Measurements from ENCODE around the gene OR51D1.

The OR51D1 gene

DNA sequence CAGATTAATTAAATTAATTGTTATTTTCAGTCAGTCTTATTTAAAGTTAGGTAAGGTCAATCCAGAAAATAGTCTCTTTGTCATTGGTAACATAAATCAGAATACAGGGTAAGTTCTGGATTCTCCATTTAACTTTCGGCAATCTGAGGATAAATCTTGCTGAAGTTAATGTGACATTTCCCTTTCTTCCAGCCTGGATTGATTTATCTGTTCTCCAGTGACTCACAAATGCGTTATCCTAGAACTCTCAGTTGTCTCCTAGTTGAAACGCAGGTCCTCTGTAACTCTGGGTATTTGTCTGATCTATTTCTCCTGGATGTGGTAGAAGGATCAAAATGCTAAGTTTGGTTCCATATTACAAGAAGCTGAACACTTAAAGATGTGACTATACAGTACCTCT, 27.5 kb downstream of the OR51D1 start:
- DNase-seq (no peak), ATAC-seq (ENCODE audit: insufficient read depth, low read depth) (no peak)
- TF ChIP-seq, protein P1, sequence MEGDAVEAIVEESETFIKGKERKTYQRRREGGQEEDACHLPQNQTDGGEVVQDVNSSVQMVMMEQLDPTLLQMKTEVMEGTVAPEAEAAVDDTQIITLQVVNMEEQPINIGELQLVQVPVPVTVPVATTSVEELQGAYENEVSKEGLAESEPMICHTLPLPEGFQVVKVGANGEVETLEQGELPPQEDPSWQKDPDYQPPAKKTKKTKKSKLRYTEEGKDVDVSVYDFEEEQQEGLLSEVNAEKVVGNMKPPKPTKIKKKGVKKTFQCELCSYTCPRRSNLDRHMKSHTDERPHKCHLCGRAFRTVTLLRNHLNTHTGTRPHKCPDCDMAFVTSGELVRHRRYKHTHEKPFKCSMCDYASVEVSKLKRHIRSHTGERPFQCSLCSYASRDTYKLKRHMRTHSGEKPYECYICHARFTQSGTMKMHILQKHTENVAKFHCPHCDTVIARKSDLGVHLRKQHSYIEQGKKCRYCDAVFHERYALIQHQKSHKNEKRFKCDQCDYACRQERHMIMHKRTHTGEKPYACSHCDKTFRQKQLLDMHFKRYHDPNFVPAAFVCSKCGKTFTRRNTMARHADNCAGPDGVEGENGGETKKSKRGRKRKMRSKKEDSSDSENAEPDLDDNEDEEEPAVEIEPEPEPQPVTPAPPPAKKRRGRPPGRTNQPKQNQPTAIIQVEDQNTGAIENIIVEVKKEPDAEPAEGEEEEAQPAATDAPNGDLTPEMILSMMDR (IDR thresholded peaks at IDR 0.05; ENCODE audit: borderline replicate concordance, extremely low read depth, low read length, poor library complexity, severe bottlenecking) = no peak
- TF ChIP-seq EZH2 (IDR thresholded peaks at IDR 0.05; ENCODE audit: borderline replicate concordance, low read depth, low read length, severe bottlenecking) = no peak
- H3K79me2 ChIP-seq (ENCODE audit: insufficient read depth, low read length) = no peaks in the 10 kb centered on the region
- peaks cover 16% of the 10 kb centered on the region for H3K27me3 ChIP-seq (ENCODE audit: insufficient read depth, low read length, poor library complexity)
- no peak overlapping the region for H2AFZ ChIP-seq (ENCODE audit: low read depth, low read length)
- no peak overlapping the region for H3K4me2 ChIP-seq (ENCODE audit: insufficient read depth, low read length)
- no peaks in the 10 kb centered on the region for H3K4me1 ChIP-seq (ENCODE audit: insufficient read depth, low read length)
- H4K20me1 ChIP-seq (ENCODE audit: insufficient read depth, low read length) = no peaks in the 10 kb centered on the region
- H3K4me3 ChIP-seq (ENCODE audit: low read depth in 1 of 2, low read length in 2 of 2) = no peak overlapping the region
- H3K9ac ChIP-seq (ENCODE audit: low read depth, low read length) = no peak overlapping the region
- no peak overlapping the region for H3K27ac ChIP-seq (ENCODE audit: low read length)
- no peaks in the 10 kb centered on the region for H3K36me3 ChIP-seq (ENCODE audit: insufficient read depth, low read length)
- no peaks in the 10 kb centered on the region for H3K9me3 ChIP-seq (ENCODE audit: insufficient read depth, low read length, severe bottlenecking)

DNA sequence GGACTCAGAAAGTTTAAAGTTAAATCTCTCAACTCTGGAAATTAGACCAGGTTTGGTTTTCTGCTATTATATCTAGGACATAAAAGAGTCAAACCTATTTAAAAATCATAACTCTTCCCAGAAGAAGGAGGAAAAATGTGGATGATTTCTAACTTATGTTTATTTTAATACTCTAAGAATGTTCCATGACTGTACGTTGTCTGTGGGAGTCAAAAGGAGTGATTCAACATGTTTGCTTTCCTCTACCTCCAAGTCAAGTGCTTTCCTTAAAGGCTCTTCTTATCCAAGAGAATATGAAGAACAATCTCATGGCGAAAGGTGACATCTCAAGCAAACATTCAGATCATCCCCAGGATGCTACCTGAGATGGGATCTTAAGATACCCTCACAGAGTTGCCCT, 28.1 kb downstream of the OR51D1 start:
- DNase-seq = no peak
- ATAC-seq (ENCODE audit: insufficient read depth, low read depth) = no peak
- Histone ChIP-seq H4K20me1 (ENCODE audit: insufficient read depth, low read length) (no peaks in the 10 kb centered on the region), H3K4me2 (ENCODE audit: insufficient read depth, low read length) (no peak overlapping the region), H2AFZ (ENCODE audit: low read depth, low read length) (no peak overlapping the region), H3K4me1 (ENCODE audit: insufficient read depth, low read length) (no peaks in the 10 kb centered on the region), H3K27ac (ENCODE audit: low read length) (no peak overlapping the region), H3K4me3 (ENCODE audit: low read depth in 1 of 2, low read length in 2 of 2) (no peak overlapping the region), H3K9ac (ENCODE audit: low read depth, low read length) (no peak overlapping the region), H3K9me3 (ENCODE audit: insufficient read depth, low read length, severe bottlenecking) (no peaks in the 10 kb centered on the region), H3K36me3 (ENCODE audit: insufficient read depth, low read length) (no peaks in the 10 kb centered on the region), H3K79me2 (ENCODE audit: insufficient read depth, low read length) (no peaks in the 10 kb centered on the region), H3K27me3 (ENCODE audit: insufficient read depth, low read length, poor library complexity) (peaks cover 16% of the 10 kb centered on the region)
- no peak for TF ChIP-seq EZH2 (IDR thresholded peaks at IDR 0.05; ENCODE audit: borderline replicate concordance, low read depth, low read length, severe bottlenecking)
- TF ChIP-seq, protein P1 (IDR thresholded peaks at IDR 0.05; ENCODE audit: borderline replicate concordance, extremely low read depth, low read length, poor library complexity, severe bottlenecking) = no peak

DNA sequence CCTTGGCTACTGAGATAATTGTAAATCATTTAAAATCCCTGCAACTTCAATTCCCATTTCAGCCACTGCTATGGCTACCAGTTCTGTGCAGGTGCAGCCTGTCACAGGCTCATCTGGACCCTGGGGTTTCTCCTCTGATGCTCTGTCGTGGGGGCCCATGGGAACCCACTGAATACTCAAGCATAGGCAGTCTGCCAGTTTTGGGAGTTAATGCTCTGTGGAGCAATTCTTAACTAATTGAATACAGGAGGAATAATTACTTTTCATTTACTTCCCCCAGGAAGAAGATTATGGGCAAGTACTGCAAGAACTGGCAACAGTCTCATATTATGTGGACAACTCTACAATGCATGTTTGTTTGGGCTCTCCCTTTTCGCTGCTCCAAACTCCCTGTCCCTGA, 34.5 kb downstream of the OR51D1 start:
- Histone ChIP-seq H3K27ac (ENCODE audit: low read length) (no peak overlapping the region), H2AFZ (ENCODE audit: low read depth, low read length) (no peak overlapping the region), H3K36me3 (ENCODE audit: insufficient read depth, low read length) (no peaks in the 10 kb centered on the region), H3K9me3 (ENCODE audit: insufficient read depth, low read length, severe bottlenecking) (no peaks in the 10 kb centered on the region), H3K9ac (ENCODE audit: low read depth, low read length) (no peak overlapping the region), H3K4me2 (ENCODE audit: insufficient read depth, low read length) (no peak overlapping the region), H3K4me1 (ENCODE audit: insufficient read depth, low read length) (no peaks in the 10 kb centered on the region), H3K79me2 (ENCODE audit: insufficient read depth, low read length) (no peaks in the 10 kb centered on the region), H3K4me3 (ENCODE audit: low read depth in 1 of 2, low read length in 2 of 2) (no peak overlapping the region), H3K27me3 (ENCODE audit: insufficient read depth, low read length, poor library complexity) (peaks cover 15% of the 10 kb centered on the region), H4K20me1 (ENCODE audit: insufficient read depth, low read length) (no peaks in the 10 kb centered on the region)
- TF ChIP-seq, protein P1 (IDR thresholded peaks at IDR 0.05; ENCODE audit: borderline replicate concordance, extremely low read depth, low read length, poor library complexity, severe bottlenecking) = no peak
- TF ChIP-seq EZH2 (IDR thresholded peaks at IDR 0.05; ENCODE audit: borderline replicate concordance, low read depth, low read length, severe bottlenecking) = no peak
- ATAC-seq (ENCODE audit: insufficient read depth, low read depth) (no peak), DNase-seq (no peak)

DNA sequence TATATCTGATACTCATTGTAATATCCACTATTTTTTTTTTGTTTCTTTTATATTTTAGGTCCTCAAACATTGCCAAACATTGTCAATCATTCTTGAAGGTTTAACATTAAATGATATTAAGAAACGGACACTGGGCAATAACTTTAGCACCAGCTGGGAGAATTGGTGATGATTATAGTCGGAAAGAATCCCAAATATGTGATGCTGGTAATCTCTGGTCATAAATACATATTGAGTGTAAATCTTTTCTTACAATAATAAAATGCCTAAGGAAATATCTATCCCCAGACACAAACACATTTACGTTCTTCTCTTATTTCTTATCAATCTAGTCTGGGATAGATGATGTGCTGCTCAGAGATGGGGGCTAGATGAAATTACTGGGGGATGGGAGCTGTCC, 35.2 kb downstream of the OR51D1 start:
- H2AFZ ChIP-seq (ENCODE audit: low read depth, low read length) = no peak overlapping the region
- H3K4me3 ChIP-seq (ENCODE audit: low read depth in 1 of 2, low read length in 2 of 2) = no peak overlapping the region
- no peak overlapping the region for H3K27ac ChIP-seq (ENCODE audit: low read length)

More for the DNA sequence above, 35.2 kb downstream of the OR51D1 start:
- no peak for DNase-seq
- TF ChIP-seq EZH2 (IDR thresholded peaks at IDR 0.05; ENCODE audit: borderline replicate concordance, low read depth, low read length, severe bottlenecking) = no peak
- TF ChIP-seq, protein P1 (IDR thresholded peaks at IDR 0.05; ENCODE audit: borderline replicate concordance, extremely low read depth, low read length, poor library complexity, severe bottlenecking) = no peak
- Histone ChIP-seq H4K20me1 (ENCODE audit: insufficient read depth, low read length) (no peaks in the 10 kb centered on the region), H3K9me3 (ENCODE audit: insufficient read depth, low read length, severe bottlenecking) (no peaks in the 10 kb centered on the region), H3K4me2 (ENCODE audit: insufficient read depth, low read length) (no peak overlapping the region), H3K9ac (ENCODE audit: low read depth, low read length) (no peak overlapping the region), H3K79me2 (ENCODE audit: insufficient read depth, low read length) (no peaks in the 10 kb centered on the region), H3K36me3 (ENCODE audit: insufficient read depth, low read length) (no peaks in the 10 kb centered on the region), H3K4me1 (ENCODE audit: insufficient read depth, low read length) (no peaks in the 10 kb centered on the region), H3K27me3 (ENCODE audit: insufficient read depth, low read length, poor library complexity) (peaks cover 15% of the 10 kb centered on the region)
- ATAC-seq (ENCODE audit: insufficient read depth, low read depth) = no peak

Measured in DND-41 (cell line).